DOHH2 (cell line): ENCODE measurements around the gene MEGF11.

Source experiments
- H3F3A ChIP-seq: fragments of 200-600 bp; sonication (generic), shearing (Covaris generic); 2 replicates; pipeline ENCODE4 v1.6.0; 2016; ENCODE audit warnings: antibody characterized with exemption, mild to moderate bottlenecking; ENCODE audit not compliant: control insufficient read depth, insufficient read depth
- H3K27ac ChIP-seq: fragments of 200-600 bp; sonication (generic); 2 replicates; pipeline ENCODE4 v1.5.1; 2014; ENCODE audit warnings: low read depth, mild to moderate bottlenecking, low read length, moderate library complexity
- H3K27me3 ChIP-seq: fragments of 200-600 bp; sonication (generic); 2 replicates; pipeline ENCODE4 v1.6.1; 2014; ENCODE audit warnings: mild to moderate bottlenecking, low read length, mixed read lengths; ENCODE audit not compliant: control insufficient read depth
- H3K36me3 ChIP-seq: fragments of 200-600 bp; sonication (generic); 2 replicates; pipeline ENCODE4 v1.6.1; 2014; ENCODE audit warnings: mild to moderate bottlenecking, low read length, moderate library complexity, mixed read lengths; ENCODE audit not compliant: control insufficient read depth
- H3K4me1 ChIP-seq: fragments of 200-600 bp; sonication (generic); 2 replicates; pipeline ENCODE4 v1.6.1; 2014; ENCODE audit warnings: mild to moderate bottlenecking, low read length, mixed read lengths; ENCODE audit not compliant: control insufficient read depth
- H3K4me2 ChIP-seq: fragments of 200-600 bp; sonication (generic); 2 replicates; pipeline ENCODE4 v1.6.0; 2014; ENCODE audit warnings: mild to moderate bottlenecking, low read length, moderate library complexity
- H3K4me3 ChIP-seq: fragments of 200-600 bp; sonication (generic); 2 replicates; pipeline ENCODE4 v1.5.1; 2014; ENCODE audit warnings: mild to moderate bottlenecking, low read length, mixed read lengths
- H3K79me2 ChIP-seq: fragments of 200-600 bp; sonication (generic); 2 replicates; pipeline ENCODE4 v1.6.1; 2014; ENCODE audit warnings: mild to moderate bottlenecking, low read length, mixed read lengths; ENCODE audit not compliant: control insufficient read depth
- H3K9me2 ChIP-seq: fragments of 200-600 bp; sonication (generic); replicated peaks from 2 replicates; pipeline ENCODE4 v1.6.1; 2014; ENCODE audit warnings: mild to moderate bottlenecking, low read length, mixed read lengths; ENCODE audit not compliant: control insufficient read depth
- H3K9me3 ChIP-seq: fragments of 200-600 bp; sonication (generic); 2 replicates; pipeline ENCODE4 v1.6.1; 2014; ENCODE audit warnings: antibody characterized with exemption, low read length, mixed read lengths; ENCODE audit not compliant: control insufficient read depth, insufficient read depth
- H4K20me1 ChIP-seq: fragments of 200-600 bp; sonication (generic); 2 replicates; pipeline ENCODE4 v1.6.0; 2014; ENCODE audit warnings: low read depth, mild to moderate bottlenecking, antibody characterized with exemption, low read length, moderate library complexity; ENCODE audit not compliant: control insufficient read depth, insufficient read depth
- CTCF ChIP-seq: fragments of 200-600 bp; sonication (generic); IDR thresholded peaks from one replicate; pipeline ENCODE4 v1.5.1; 2014; ENCODE audit warnings: antibody characterized with exemption, mild to moderate bottlenecking, low read depth, low read length; ENCODE audit not compliant: poor library complexity, severe bottlenecking
- EZH2phosphoT487 ChIP-seq: fragments of 200-600 bp; sonication (generic); IDR thresholded peaks from 2 replicates; pipeline ENCODE4 v1.6.1; 2017; ENCODE audit warnings: borderline replicate concordance, mild to moderate bottlenecking, antibody characterized with exemption, low read length, moderate library complexity, mixed read lengths

Gene MEGF11

GRCh38 chr15:65925338-65925737, 328.2 kb downstream of the MEGF11 start:
- Histone ChIP-seq H3K27ac (no peak overlapping the region), H3K4me2 (no peak overlapping the region), H3K4me1 (no peaks in the 10 kb centered on the region), H3K27me3 (no peaks in the 10 kb centered on the region), H3K9me2 (no peaks in the 10 kb centered on the region), H3K4me3 (no peak overlapping the region), H3K9me3 (no peaks in the 10 kb centered on the region), H4K20me1 (no peaks in the 10 kb centered on the region), H3K36me3 (peaks cover 72% of the 10 kb centered on the region), H3F3A (no peaks in the 10 kb centered on the region), H3K79me2 (no peaks in the 10 kb centered on the region)
- TF ChIP-seq EZH2phosphoT487 = no peak
- TF ChIP-seq CTCF = no peak

- Histone ChIP-seq H3K9me3 (no peaks in the 10 kb centered on the region), H3K9me2 (no peaks in the 10 kb centered on the region), H3K27ac (no peak overlapping the region), H4K20me1 (no peaks in the 10 kb centered on the region), H3K4me2 (no peak overlapping the region), H3K36me3 (peaks cover 76% of the 10 kb centered on the region), H3K4me3 (no peak overlapping the region), H3K79me2 (no peaks in the 10 kb centered on the region), H3K27me3 (no peaks in the 10 kb centered on the region), H3K4me1 (no peaks in the 10 kb centered on the region), H3F3A (no peaks in the 10 kb centered on the region)
- TF ChIP-seq CTCF (no peak), EZH2phosphoT487 (no peak)
Observed at GRCh38 chr15:65924004-65924403, 329.5 kb downstream of the MEGF11 start.

- Histone ChIP-seq H3F3A (no peaks in the 10 kb centered on the region), H3K4me3 (no peak overlapping the region), H3K4me2 (no peak overlapping the region), H3K27ac (no peak overlapping the region), H3K36me3 (peaks cover 69% of the 10 kb centered on the region), H3K79me2 (no peaks in the 10 kb centered on the region), H3K9me2 (no peaks in the 10 kb centered on the region), H3K4me1 (no peaks in the 10 kb centered on the region), H3K9me3 (no peaks in the 10 kb centered on the region), H4K20me1 (no peaks in the 10 kb centered on the region), H3K27me3 (no peaks in the 10 kb centered on the region)
- no peak for TF ChIP-seq CTCF
- no peak for TF ChIP-seq EZH2phosphoT487
Observed at GRCh38 chr15:65923264-65923663, 330.3 kb downstream of the MEGF11 start.

GRCh38 chr15:65922621-65923020, 330.9 kb downstream of the MEGF11 start:
- no peak overlapping the region for H3K4me2 ChIP-seq
- peaks cover under 1% of the 10 kb centered on the region; the same call in 1 of the 2 replicates for H3K4me1 ChIP-seq
- H3K4me3 ChIP-seq = no peak overlapping the region
- H3K79me2 ChIP-seq = no peaks in the 10 kb centered on the region
- H3F3A ChIP-seq = no peaks in the 10 kb centered on the region
- no peak for TF ChIP-seq EZH2phosphoT487
- TF ChIP-seq CTCF = no peak
- no peak overlapping the region for H3K27ac ChIP-seq
- H3K9me3 ChIP-seq = no peaks in the 10 kb centered on the region
- no peaks in the 10 kb centered on the region for H3K27me3 ChIP-seq
- peaks cover 66% of the 10 kb centered on the region for H3K36me3 ChIP-seq
- no peaks in the 10 kb centered on the region for H4K20me1 ChIP-seq
- H3K9me2 ChIP-seq = no peaks in the 10 kb centered on the region
